ENCODE results near the gene DCAF12L1.

The DCAF12L1 gene

DNA sequence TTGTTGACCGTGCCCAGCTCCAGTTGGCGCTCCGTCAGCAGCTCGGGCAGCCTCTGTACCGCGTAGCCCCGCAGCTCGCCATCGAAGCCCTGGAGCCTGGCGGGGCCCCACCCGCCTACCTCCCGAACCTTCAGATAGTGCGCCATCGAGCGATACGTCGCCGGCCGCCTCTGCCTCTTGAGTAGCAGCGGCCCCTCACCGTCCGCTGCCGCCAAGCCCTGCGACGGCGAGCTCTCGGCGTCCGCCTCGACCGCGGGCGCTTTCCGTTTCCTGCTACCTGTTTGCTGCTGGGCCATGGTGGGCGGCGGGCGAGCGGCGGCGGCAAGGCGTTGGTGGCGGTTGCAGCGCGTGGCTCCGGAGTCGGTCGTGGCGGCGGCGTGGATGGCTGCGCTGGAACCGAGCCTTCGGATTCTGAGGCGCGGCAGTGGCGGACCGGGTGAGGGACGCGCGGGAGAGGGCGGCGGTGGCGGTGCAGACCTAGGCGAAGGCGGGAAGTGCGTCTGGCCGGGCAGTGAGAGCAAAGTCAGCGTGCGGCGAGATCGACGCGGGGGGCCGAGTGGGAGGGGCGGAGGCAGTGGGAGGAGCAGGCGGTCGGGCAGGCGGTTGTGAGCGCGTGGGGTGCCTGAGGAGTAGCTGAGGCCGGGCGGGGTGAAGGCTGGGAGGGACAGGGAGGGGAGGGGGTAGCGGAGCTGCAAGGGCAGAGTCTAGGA lies at the start of gene DCAF12L1:
DCAF12L1 (minus strand) TSS at position 502 of the 710 bp plus-strand sequence; CDS start at position 296, 206 bp downstream.
- DNase-seq (ENCODE audit: low spot score) = no peak

DNA sequence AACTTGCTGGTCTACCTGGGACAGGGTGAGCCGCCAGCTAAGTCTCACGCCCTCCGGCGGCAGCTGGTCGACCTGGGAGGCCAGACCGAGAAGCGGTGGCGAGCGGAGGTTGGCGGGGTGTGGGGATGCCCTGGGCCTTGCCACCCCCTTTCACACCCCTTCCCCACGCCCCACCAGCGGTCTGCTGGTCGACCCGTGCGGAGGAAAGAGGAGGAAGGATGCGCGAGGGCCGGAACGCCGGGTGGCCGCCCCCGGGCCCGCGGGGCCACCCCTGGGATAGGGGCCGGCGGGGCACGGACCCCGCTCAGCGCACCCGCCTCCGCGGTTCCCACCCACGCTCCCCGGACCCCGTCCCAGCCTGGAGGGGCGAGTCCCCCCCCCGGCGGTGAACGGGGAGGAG lies 28.3 kb upstream of the DCAF12L1 start:
- no peak for DNase-seq (ENCODE audit: low spot score)

DNA sequence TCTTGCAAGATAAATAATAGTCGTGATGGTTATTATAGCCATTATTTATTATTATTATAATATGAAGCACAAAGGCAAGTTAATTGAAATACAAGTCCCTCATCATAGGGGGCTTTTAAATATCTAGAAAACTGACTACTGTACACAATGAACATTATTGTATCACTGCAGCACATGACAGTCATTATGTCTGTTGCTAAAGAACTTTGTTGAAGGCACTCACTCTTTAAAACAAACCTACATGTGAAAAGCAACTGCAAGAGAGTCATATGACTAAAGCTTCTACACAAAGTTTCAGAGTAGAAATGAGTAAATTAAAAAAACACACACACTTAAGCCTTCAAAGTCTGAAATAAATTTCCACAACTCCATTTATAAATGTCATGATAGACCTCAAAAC lies 23.3 kb upstream of the DCAF12L1 start:
- no peak for DNase-seq (ENCODE audit: low spot score)

DNA sequence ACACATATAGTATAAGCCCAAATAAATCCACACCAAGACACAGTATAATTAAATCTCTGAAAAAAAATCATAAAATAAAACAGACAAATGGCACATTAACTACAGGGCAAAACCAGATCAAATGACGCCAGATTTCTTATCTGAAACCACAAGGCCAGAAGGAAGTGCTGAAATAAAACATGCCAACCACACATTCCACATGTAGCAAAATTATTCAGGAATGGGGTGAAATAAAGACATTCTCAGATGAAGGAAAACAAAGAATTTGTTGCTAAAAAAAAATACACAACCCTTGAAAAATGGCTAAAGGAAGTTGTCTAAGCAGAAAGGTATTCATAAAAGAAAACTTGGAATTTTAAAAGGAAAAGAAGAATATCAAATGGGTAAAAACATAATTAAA lies 4.5 kb upstream of the DCAF12L1 start:
- no peak for DNase-seq (ENCODE audit: low spot score)

DNA sequence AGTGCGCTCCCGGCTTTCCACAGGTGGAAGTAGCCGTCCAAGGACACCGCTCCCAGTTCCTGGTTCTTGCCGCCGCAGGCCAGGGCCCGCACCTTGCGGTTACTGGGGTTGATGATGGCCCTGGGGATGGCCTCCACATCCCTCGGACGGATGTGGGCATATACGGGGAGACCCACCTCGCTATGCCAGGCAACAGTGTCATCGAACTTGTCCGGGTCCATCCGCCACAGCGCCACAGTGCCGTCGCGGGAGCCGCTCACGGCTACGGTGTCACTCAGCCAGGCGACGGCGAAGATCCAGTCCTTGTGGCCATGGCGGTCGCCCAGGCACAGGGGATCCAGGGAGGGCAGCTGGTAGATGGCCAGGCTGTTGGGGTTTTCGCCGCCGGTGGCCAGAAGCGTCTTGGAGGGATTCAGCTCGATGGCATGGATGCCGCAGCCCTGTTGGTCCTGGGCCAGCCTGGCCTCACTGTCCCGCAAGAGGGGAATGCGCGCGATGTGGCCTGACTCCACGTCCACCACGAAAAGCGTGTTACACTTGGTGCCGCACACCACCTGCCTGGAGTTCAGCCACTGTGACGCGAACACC lies 795 bp downstream of the DCAF12L1 start:
- DNase-seq (ENCODE audit: low spot score) = no peak

DNA sequence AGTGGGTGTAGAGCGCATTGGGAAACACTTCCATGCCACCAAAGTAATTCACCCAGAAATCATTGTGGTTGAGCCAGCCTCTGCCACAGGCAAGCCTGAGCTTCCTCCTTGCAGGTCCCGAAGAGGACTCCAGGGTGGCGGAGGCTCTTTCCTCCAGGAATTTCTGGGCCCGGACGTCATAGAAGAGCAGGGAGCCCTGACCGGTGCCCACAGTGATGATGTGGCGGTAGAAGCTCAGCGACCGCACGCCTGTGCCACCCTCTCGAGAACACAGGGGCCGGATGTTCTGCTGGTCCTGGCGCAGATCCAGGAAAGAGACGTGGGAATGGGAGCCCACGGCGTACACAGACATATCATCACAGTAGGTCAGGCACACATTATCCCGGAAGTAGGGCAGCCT lies 1.3 kb downstream of the DCAF12L1 start:
- DNase-seq (ENCODE audit: low spot score) = no peak

DNA sequence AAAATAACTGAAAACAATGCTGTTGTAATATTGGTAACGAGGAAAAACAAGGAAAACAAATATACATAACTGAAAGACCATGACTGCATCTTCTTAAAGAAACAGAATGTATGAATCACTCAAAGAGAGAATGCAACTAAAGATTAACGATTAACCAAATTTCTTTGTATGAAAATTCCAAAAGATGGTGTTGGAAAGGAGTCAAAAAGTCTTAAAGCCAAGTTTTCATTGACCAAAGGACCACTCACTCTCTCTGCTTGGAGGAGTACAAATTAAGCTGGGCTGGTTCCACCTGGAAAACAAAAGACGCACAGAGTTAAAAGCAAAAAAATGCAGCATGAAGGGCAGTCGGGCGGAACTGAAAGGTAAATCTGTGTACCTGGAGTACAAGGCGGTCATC lies 1.8 kb downstream of the DCAF12L1 start:
- no peak for DNase-seq (ENCODE audit: low spot score)

DNA sequence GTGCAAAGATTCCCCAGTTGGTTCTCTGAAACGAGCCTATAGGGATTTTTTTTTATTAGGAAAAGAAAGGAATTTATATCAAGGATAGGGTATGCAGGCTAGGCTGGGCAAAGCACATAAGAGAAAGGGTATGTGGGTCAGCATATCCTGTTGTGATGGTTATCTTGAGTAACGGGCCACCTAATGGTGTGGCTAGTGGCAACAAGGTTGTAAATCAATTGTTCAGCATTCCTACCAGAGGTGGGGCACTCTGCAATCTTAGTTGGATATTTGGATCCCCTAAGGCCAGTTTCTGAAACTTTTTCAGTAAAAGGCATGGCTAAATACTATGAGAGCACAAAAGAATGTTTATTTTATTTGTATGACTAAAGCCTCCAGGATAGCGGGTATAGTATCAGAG lies 42.7 kb downstream of the DCAF12L1 start:
- DNase-seq (ENCODE audit: low spot score) = no peak
